Measurements from ENCODE around the gene CFB. TPM values are rescaled to one million over a fixed set of nuclear protein-coding genes. Genes with fewer than 3 reads are reported as not detected.

CFB gene
- total RNA-seq, 1 donor from 2014 or later, result not detected

DNA sequence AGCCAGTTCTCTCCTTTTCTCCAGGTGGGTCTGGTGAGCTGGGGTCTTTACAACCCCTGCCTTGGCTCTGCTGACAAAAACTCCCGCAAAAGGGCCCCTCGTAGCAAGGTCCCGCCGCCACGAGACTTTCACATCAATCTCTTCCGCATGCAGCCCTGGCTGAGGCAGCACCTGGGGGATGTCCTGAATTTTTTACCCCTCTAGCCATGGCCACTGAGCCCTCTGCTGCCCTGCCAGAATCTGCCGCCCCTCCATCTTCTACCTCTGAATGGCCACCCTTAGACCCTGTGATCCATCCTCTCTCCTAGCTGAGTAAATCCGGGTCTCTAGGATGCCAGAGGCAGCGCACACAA lies 765 bp upstream of the CFB start:
- intact Hi-C loops (cut with micrococcal nuclease), result no loop called here
- H3K27me3 Mint-ChIP-seq, result peaks cover 23% of the 10 kb centered on the region
- H3K4me3 Mint-ChIP-seq, result no peak overlapping the region
- TF ChIP-seq, protein P1, sequence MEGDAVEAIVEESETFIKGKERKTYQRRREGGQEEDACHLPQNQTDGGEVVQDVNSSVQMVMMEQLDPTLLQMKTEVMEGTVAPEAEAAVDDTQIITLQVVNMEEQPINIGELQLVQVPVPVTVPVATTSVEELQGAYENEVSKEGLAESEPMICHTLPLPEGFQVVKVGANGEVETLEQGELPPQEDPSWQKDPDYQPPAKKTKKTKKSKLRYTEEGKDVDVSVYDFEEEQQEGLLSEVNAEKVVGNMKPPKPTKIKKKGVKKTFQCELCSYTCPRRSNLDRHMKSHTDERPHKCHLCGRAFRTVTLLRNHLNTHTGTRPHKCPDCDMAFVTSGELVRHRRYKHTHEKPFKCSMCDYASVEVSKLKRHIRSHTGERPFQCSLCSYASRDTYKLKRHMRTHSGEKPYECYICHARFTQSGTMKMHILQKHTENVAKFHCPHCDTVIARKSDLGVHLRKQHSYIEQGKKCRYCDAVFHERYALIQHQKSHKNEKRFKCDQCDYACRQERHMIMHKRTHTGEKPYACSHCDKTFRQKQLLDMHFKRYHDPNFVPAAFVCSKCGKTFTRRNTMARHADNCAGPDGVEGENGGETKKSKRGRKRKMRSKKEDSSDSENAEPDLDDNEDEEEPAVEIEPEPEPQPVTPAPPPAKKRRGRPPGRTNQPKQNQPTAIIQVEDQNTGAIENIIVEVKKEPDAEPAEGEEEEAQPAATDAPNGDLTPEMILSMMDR (IDR thresholded peaks at IDR 0.05), result no peak
- ChIA-PET CTCF (no interaction called here), POLR2A (no interaction called here)
- DNase-seq, result no peak
- no peaks in the 10 kb centered on the region for H3K36me3 Mint-ChIP-seq (ENCODE audit: low read depth)
- no peak for ATAC-seq (ENCODE audit: low read depth)
- no peak overlapping the region for H3K27ac Mint-ChIP-seq
- no peaks in the 10 kb centered on the region for H3K4me1 Mint-ChIP-seq
- H3K9me3 Mint-ChIP-seq, result no peaks in the 10 kb centered on the region

DNA sequence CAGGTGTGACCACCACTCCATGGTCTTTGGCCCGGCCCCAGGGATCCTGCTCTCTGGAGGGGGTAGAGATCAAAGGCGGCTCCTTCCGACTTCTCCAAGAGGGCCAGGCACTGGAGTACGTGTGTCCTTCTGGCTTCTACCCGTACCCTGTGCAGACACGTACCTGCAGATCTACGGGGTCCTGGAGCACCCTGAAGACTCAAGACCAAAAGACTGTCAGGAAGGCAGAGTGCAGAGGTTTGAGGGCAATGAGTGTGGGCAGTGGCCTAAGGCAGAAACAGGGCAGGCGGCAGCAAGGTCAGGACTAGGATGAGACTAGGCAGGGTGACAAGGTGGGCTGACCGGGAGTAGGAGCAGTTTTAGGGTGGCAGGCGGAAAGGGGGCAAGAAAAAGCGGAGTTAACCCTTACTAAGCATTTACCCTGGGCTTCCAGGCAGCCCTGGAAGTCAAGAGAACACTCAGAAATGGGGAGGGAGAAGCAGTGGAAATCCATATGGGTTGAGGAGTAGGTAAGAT lies 533 bp downstream of the CFB start:
- ChIA-PET POLR2A (no interaction called here), CTCF (no interaction called here)
- ATAC-seq (ENCODE audit: low read depth), result no peak
- peaks cover 3% of the 10 kb centered on the region for H3K36me3 Mint-ChIP-seq (ENCODE audit: low read depth)
- TF ChIP-seq, protein P1 (IDR thresholded peaks at IDR 0.05), result no peak
- no peak overlapping the region for H3K4me3 Mint-ChIP-seq
- intact Hi-C loops (cut with micrococcal nuclease), result no loop called here
- no peaks in the 10 kb centered on the region for H3K4me1 Mint-ChIP-seq
- no peak overlapping the region for H3K27ac Mint-ChIP-seq
- DNase-seq, result no peak
- H3K9me3 Mint-ChIP-seq, result no peaks in the 10 kb centered on the region
- peaks cover 23% of the 10 kb centered on the region for H3K27me3 Mint-ChIP-seq

DNA sequence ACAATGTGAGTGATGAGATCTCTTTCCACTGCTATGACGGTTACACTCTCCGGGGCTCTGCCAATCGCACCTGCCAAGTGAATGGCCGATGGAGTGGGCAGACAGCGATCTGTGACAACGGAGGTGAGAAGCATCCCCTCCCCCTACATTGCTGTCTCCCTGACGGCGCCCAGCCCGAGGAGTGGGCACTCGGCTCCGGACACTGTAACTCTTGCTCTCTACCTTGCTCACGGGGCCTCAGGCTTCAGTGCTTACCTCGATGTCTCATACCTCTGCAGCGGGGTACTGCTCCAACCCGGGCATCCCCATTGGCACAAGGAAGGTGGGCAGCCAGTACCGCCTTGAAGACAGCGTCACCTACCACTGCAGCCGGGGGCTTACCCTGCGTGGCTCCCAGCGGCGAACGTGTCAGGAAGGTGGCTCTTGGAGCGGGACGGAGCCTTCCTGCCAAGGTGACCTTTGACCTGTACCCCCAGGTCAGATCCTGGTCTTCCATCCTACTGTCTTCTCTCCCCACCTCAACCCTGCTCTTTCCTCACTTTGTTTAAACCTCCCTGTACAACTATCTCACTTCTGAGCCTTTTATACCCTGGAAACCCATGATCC lies 1.3 kb downstream of the CFB start:
- intact Hi-C loops (cut with micrococcal nuclease), result no loop called here
- ChIA-PET CTCF (no interaction called here), POLR2A (no interaction called here)
- H3K4me3 Mint-ChIP-seq, result no peak overlapping the region
- ATAC-seq (ENCODE audit: low read depth) (no peak), DNase-seq (no peak)
- peaks cover 7% of the 10 kb centered on the region for H3K36me3 Mint-ChIP-seq (ENCODE audit: low read depth)
- TF ChIP-seq, protein P1 (IDR thresholded peaks at IDR 0.05), result no peak
- no peaks in the 10 kb centered on the region for H3K9me3 Mint-ChIP-seq
- H3K4me1 Mint-ChIP-seq, result no peaks in the 10 kb centered on the region
- H3K27ac Mint-ChIP-seq, result no peak overlapping the region
- peaks cover 21% of the 10 kb centered on the region for H3K27me3 Mint-ChIP-seq

DNA sequence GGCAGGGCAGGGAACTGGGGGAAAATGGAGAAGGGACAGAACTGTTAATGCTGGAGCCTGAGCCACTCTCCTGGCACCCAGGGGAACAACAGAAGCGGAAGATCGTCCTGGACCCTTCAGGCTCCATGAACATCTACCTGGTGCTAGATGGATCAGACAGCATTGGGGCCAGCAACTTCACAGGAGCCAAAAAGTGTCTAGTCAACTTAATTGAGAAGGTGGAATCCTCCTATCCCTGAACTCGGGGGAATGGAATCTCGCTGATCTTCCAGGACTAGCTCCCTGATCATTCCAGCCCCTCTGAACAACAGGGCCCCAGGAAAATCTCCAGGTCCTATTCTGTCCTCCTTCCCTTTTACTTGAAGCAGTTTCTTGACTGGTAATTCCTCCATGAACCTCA lies 2.0 kb downstream of the CFB start:
- DNase-seq (no peak), ATAC-seq (ENCODE audit: low read depth) (no peak)
- TF ChIP-seq, protein P1 (IDR thresholded peaks at IDR 0.05), result no peak
- Mint-ChIP-seq H3K4me3 (no peak overlapping the region), H3K27ac (no peak overlapping the region), H3K9me3 (no peaks in the 10 kb centered on the region), H3K4me1 (no peaks in the 10 kb centered on the region), H3K27me3 (peaks cover 14% of the 10 kb centered on the region), H3K36me3 (ENCODE audit: low read depth) (peaks cover 14% of the 10 kb centered on the region)
- ChIA-PET POLR2A (no interaction called here), CTCF (no interaction called here)
- intact Hi-C loops (cut with micrococcal nuclease), result no loop called here

DNA sequence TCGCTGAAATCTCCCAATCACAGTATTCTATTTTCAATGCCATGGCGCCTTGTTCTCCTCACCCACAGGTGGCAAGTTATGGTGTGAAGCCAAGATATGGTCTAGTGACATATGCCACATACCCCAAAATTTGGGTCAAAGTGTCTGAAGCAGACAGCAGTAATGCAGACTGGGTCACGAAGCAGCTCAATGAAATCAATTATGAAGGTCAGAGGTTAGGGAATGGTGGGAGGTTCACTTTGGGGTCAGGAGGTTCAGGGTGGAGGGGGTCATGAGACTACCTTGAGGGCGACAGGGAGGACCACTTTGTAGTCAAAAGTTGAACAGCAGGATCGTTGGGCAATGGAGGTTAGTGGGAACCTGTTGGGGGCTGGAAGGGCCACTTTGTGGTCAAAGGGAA lies 2.4 kb downstream of the CFB start:
- Mint-ChIP-seq H3K36me3 (ENCODE audit: low read depth) (peaks cover 19% of the 10 kb centered on the region), H3K4me3 (no peak overlapping the region), H3K9me3 (no peaks in the 10 kb centered on the region), H3K27me3 (peaks cover 14% of the 10 kb centered on the region), H3K27ac (no peak overlapping the region), H3K4me1 (no peaks in the 10 kb centered on the region)
- intact Hi-C loops (cut with micrococcal nuclease), result no loop called here
- TF ChIP-seq, protein P1 (IDR thresholded peaks at IDR 0.05), result no peak
- no peak for ATAC-seq (ENCODE audit: low read depth)
- ChIA-PET CTCF (no interaction called here), POLR2A (no interaction called here)
- no peak for DNase-seq

All from activated B cell treated with CpG ODN at 0.5 μM for 24 hours (primary cell).